ENCODE results near the gene DAAM2.

The DAAM2 gene

GRCh38 chr6:39847221-39847620 lies 55.0 kb downstream of the DAAM2 start:
- DNase-seq (ENCODE audit: low spot score), result no peak

- no peak for DNase-seq (ENCODE audit: low spot score)
Observed at GRCh38 chr6:39848171-39848570, 56.0 kb downstream of the DAAM2 start.

GRCh38 chr6:39849228-39849627 lies 57.1 kb downstream of the DAAM2 start:
- no peak for DNase-seq (ENCODE audit: low spot score)

- DNase-seq (ENCODE audit: low spot score), result no peak
Observed at GRCh38 chr6:39849764-39850163, 57.6 kb downstream of the DAAM2 start.

- DNase-seq (ENCODE audit: low spot score), result no peak
Observed at GRCh38 chr6:39850736-39851297, 58.6 kb downstream of the DAAM2 start.

- no peak for DNase-seq (ENCODE audit: low spot score)
Observed at GRCh38 chr6:39851331-39851730, 59.2 kb downstream of the DAAM2 start.

GRCh38 chr6:39852324-39852723 lies 60.1 kb downstream of the DAAM2 start:
- no peak for DNase-seq (ENCODE audit: low spot score)

GRCh38 chr6:39853604-39854003 lies 61.4 kb downstream of the DAAM2 start:
- DNase-seq (ENCODE audit: low spot score), result peak; percentile 82

GRCh38 chr6:39855356-39855995 lies 63.3 kb downstream of the DAAM2 start:
- no peak for DNase-seq (ENCODE audit: low spot score)

GRCh38 chr6:39859025-39859424 lies 66.8 kb downstream of the DAAM2 start:
- DNase-seq (ENCODE audit: low spot score), result no peak

- DNase-seq (ENCODE audit: low spot score), result no peak
Observed at GRCh38 chr6:39861663-39862062, 69.5 kb downstream of the DAAM2 start.

- peak; percentile 65 for DNase-seq (ENCODE audit: low spot score)
Observed at GRCh38 chr6:39865011-39865888, 73.1 kb downstream of the DAAM2 start.

- DNase-seq (ENCODE audit: low spot score), result no peak
Observed at GRCh38 chr6:39867592-39867991, 75.4 kb downstream of the DAAM2 start.

GRCh38 chr6:39870950-39871349 lies 78.8 kb downstream of the DAAM2 start:
- DNase-seq (ENCODE audit: low spot score), result no peak

- DNase-seq (ENCODE audit: low spot score), result no peak
Observed at GRCh38 chr6:39873439-39873838, 81.3 kb downstream of the DAAM2 start.

- no peak for DNase-seq (ENCODE audit: low spot score)
Observed at GRCh38 chr6:39876111-39876510, 83.9 kb downstream of the DAAM2 start.

GRCh38 chr6:39876826-39877225 lies 84.7 kb downstream of the DAAM2 start:
- no peak for DNase-seq (ENCODE audit: low spot score)

GRCh38 chr6:39879535-39879934 lies 87.4 kb downstream of the DAAM2 start:
- no peak for DNase-seq (ENCODE audit: low spot score)

- DNase-seq (ENCODE audit: low spot score), result no peak
Observed at GRCh38 chr6:39880594-39880993, 88.4 kb downstream of the DAAM2 start.

- peak; percentile 41 for DNase-seq (ENCODE audit: low spot score)
Observed at GRCh38 chr6:39881851-39882530, 89.8 kb downstream of the DAAM2 start.

- DNase-seq (ENCODE audit: low spot score), result peak; percentile 57
Observed at GRCh38 chr6:39882531-39882899, 90.3 kb downstream of the DAAM2 start.

GRCh38 chr6:39884696-39885095 lies 92.5 kb downstream of the DAAM2 start:
- no peak for DNase-seq (ENCODE audit: low spot score)

GRCh38 chr6:39885691-39886090 lies 93.5 kb downstream of the DAAM2 start:
- DNase-seq (ENCODE audit: low spot score), result no peak

Measured in globus pallidus (tissue), 1 donor.